HG03558 (cell line): Measurements from ENCODE around the gene NFIL3.
"Not testable (repeated sequence)": the region's sequence is repeated elsewhere in the genome, so short reads cannot be mapped to it uniquely, and the experiment has no call there.

Source experiments
- ATAC-seq: cut with Tn5 transposase; IDR thresholded peaks from one replicate; pipeline ENCODE4 v1.9.1; 2021; ENCODE audit warnings: moderate number of reproducible peaks; ENCODE audit not compliant: unreplicated experiment; ENCODE audit errors: extremely low read depth

NFIL3 gene

DNA sequence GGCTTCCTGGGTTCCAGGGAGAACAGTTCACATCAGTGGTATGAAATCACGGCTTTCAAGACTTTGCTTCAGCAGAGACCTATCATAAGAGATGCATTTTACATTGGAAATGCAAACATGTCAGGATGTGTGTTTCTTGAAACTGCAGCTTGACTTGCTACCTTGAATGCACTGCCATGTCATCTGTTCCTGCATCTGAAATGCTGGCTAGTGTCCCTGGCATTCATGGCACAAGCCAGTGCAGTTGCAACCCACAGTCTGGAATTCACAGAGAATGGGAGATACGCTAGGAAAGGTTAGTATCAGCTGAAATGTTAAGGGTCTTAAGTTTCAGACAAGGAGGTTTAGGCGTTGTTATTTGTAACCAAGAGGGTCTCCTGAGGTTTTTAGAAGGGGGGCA lies 24.7 kb downstream of the NFIL3 start:
- ATAC-seq, result no peak

DNA sequence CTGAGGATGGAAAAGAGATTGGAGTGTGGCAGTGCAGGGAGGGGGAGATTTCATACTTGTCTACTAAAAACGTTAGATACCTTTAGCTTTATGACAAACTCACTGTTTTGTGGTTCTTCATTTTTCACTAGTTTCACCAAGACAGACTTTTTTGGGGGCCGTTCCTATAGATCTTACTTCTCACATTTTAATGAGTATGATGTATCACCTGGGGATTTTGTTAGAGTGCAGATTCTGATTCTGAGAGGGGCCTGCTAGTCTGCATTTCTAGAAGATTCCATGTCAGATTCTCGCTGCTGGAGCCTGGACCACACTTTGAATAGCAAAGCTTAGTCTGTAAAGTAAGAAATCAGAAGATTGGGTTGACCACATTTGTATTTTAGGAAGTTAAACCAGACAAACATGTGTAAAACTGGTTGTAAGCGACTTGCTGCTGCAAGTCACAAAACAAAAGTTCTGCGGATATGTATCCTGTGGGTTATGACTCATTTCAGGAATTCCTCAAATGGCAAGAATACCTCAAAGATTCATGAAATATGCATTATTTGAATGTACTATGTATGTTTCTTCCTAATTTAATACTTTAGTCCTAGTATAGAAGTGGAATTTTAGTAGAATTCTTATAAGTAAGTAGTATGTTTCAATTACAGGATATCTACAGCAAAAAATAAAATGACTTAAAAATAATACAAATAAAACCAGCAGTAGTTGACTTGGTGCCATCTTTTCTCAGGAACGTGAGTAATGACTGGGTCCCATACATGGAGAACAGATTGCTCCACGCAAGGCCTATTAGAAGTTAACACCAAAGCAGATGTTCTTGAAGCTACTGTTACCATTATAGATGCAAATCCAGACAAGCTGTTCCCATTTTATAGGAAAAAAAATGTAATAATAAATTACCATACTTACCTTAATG lies 27.8 kb downstream of the NFIL3 start:
- ATAC-seq, result no peak

DNA sequence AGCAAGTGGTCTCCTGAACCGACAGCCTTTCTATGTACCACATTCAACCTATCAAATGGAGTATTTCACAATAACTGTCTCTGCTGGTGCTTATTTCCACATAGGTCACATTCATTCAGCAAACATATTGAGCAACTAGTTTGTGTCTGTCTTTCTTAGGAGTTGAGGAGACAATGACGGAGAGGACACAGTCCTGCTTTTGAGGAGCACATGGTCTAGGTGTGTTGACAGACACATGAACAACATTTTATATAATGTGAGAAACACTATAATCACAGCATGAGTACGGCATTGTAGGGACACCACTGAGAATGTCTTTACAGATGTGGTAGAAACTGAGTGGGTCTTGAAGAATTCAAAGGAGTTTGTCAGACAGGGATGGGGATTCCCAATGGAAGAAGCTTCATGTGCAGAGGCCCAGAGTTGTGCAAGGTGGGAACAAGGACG lies 28.5 kb downstream of the NFIL3 start:
- ATAC-seq, result no peak

GRCh38 chr9:91393826-91394225 lies 29.8 kb downstream of the NFIL3 start:
- ATAC-seq, result no peak

DNA sequence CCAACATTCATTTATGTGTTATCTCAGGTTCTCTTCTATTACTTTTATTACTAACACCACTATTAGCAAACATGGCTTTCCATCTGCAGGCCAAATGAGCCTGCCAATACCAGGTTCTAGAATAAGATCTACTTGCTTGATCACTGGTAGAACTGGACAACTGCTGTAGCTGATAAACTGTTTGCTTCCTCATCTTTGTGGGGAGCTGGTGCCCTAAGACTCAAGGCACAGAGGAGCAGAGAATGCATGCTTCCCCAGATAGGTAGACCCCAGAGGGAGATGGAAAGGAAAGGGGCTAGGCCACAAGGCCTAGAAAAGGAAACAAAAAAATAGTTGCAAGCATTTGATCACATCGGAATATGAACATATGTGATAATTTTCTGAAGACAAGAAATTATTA lies 31.2 kb downstream of the NFIL3 start:
- ATAC-seq, result no peak

- ATAC-seq, result no peak
These were observed 31.8 kb downstream of the NFIL3 start for GRCh38 chr9:91391818-91392217.

DNA sequence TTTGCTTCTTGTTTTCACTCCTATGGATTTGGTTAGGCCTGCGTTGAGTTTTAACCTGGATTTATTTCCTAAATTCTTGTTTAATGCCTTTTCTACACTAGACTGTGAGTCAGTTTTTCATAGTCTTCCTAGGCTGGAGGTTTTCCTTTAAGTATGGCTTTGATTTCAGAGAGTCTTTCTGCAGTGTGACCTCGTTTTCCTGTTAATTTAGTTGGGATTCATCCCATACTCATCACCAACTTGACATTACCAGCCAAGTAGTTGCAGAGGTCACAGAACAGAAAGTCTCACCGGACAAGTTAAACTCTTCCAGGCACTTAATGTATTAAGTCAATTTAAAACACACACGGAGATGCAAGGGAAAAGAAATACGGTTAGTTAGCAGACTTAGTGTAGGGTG lies 32.2 kb downstream of the NFIL3 start:
- no peak for ATAC-seq

GRCh38 chr9:91389686-91390085 lies 33.9 kb downstream of the NFIL3 start:
- not testable (repeated sequence) for ATAC-seq

GRCh38 chr9:91386765-91387164 lies 36.9 kb downstream of the NFIL3 start:
- no peak for ATAC-seq

GRCh38 chr9:91384954-91385353 lies 38.7 kb downstream of the NFIL3 start:
- ATAC-seq, result no peak

DNA sequence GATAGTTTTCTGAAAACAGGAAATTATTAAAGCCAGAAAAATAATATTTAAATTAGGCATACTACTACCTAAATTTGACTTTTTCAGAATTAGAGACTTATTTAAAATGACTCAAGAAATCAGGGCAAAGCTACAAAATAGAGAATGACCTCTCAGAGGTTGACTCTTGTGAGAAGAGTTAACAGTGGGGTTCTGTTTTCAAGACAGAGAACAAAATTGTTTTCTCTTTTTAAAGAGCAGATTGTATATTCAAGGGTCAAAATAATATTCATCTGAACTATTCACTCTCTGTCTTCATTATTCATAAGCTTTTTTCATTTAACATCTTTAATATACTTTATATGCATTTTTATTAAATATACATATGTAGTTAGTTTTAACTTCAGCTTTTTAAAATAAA lies 40.1 kb downstream of the NFIL3 start:
- no peak for ATAC-seq

GRCh38 chr9:91382298-91382697 lies 41.3 kb downstream of the NFIL3 start:
- ATAC-seq, result no peak

- no peak for ATAC-seq
These were observed 44.2 kb downstream of the NFIL3 start for GRCh38 chr9:91379426-91379825.

DNA sequence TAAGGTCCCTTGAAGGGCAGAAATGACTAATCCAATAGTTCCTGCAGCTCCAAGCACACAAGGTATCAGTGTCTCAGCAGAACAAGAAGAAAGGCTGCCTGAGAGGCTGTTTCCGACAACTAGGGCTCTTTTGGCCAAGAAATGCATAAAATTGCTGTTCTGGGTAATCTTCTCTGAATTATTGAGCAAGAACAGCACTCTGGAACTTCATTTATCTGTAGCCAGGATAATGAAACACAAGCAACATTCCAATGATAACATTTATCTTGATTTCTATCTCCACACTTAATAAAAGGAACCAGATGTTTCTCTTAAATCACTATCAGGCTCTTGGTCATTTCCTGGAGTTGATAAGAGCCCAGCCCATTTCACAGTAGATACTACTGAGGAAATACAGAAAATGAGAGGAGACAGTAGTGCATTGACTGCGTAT lies 44.9 kb downstream of the NFIL3 start:
- no peak for ATAC-seq

- ATAC-seq, result not testable (repeated sequence)
These were observed 45.6 kb downstream of the NFIL3 start for GRCh38 chr9:91378054-91378453.

DNA sequence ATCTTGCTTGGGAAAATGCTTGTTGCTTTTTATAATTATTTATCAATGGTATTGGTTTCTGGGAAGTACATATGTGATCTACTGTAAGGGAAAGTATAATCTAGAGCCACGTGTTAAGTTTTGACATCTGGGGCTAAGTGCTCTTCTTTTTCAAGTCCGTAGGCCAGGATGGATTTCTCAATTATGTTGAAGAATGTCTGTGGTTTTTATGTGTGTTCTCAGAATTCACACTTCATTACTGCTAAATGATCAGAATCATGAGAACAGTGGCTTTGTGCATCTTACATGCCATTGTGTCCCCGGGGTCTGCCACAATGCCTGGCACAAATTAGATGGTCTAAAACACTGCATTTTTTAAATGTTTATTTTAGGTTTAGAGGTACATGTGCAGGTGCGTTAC lies 47.4 kb downstream of the NFIL3 start:
- ATAC-seq, result no peak

DNA sequence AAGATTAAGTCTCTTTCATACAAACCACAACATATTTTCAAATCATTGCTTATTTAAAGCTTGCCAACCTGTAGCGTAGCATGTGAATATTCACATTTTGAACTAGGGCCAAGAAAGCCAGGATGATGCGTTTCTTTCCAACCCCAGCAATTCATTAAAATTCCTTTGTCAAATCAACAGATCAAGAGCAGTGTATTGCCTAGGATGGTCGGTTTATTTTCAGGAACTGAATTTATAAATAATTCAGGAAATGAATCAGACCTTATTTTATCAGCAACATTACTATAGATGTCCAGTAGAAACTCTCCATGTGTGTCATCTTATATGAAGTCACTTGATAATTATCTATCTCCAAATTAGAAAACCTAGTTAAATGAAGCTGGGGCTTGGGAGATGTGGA lies 48.7 kb downstream of the NFIL3 start:
- ATAC-seq, result no peak

DNA sequence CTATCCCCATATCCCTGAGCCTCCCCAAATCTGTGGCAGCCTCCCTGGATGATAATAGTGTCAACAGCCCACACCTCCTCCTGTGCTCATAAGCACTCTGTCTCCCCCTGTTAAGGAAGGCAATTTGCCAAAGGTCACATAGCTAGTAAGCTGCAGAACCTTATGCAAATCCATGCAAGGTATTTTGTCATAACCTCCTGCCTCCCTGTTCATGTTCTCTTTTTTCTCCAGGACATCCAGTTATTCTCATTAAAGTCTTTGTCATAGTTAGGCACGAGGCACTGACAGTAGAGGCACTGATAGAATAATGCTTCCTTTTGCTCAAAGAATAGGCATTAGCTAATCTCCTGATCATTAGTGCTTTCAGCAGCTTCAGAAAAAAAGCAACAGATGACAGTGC lies 51.7 kb downstream of the NFIL3 start:
- ATAC-seq, result no peak

GRCh38 chr9:91370006-91370405 lies 53.6 kb downstream of the NFIL3 start:
- not testable (repeated sequence) for ATAC-seq

- ATAC-seq, result no peak
These were observed 58.9 kb downstream of the NFIL3 start for GRCh38 chr9:91364702-91365101.

DNA sequence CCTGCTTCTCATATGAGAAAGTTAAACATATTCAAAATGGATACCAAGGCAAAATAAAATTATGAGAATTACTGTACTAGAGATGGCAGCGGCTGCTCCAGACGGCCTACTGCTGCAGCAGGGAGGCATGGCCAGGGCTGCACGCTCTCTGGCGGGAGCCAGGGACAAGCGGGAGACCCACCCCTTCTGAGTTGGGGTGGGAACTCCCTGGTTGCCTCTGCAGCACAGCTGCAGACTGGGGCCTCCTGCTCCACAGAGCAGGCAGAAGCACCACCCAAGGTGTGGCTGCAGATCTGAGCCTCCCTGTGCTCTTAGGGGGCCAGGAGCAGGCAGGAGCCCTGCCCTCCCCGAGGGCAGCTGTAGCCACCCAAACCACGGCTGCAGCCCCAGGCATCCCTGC lies 59.6 kb downstream of the NFIL3 start:
- no peak for ATAC-seq

DNA sequence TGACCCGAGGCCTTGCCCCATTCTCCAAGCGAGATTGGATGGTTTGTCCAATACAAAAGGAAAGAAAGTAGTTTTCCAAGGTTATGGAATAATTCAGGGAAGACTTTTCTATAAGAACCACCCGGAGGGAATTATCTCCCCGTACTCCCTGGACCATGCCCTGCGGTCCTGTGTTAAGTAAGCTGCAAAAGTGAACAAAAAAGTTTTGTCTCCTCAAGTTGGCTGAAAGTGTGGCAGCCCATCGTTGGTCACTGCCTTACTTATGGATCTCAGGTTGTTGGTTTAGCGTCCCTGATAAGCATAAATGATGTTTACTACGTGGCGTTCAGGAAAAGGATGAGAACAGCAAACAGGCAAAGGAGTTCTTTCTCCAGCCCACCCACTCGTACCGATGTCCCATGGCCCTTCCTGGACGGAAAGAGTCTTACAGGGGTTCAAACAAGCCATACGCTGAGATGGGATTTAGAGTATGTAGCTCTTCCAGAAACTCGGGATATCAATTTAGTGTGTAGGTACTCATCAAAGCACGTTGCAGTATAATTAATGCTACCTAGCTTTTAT lies 61.5 kb downstream of the NFIL3 start:
- no peak for ATAC-seq
